GM21515 (cell line): ENCODE measurements around the gene SPATA13.

Experiments used
- ATAC-seq: cut with Tn5 transposase; IDR thresholded peaks from one replicate; pipeline ENCODE4 v1.9.1; 2021; ENCODE audit not compliant: unreplicated experiment

Gene SPATA13

GRCh38 chr13:24141333-24141910 lies 19.1 kb upstream of the SPATA13 start:
- ATAC-seq = no peak

- no peak for ATAC-seq
Measured at GRCh38 chr13:24142453-24142852, 18.1 kb upstream of the SPATA13 start.

- no peak for ATAC-seq
Measured at GRCh38 chr13:24142886-24143285, 17.6 kb upstream of the SPATA13 start.

- ATAC-seq = no peak
Measured at GRCh38 chr13:24145240-24145639, 15.3 kb upstream of the SPATA13 start.

- ATAC-seq = no peak
Measured at GRCh38 chr13:24145674-24146073, 14.8 kb upstream of the SPATA13 start.

GRCh38 chr13:24146961-24147569 lies 13.5 kb upstream of the SPATA13 start:
- ATAC-seq = no peak

GRCh38 chr13:24147570-24147963 lies 13.0 kb upstream of the SPATA13 start:
- ATAC-seq = no peak

GRCh38 chr13:24148414-24149235 lies 11.9 kb upstream of the SPATA13 start:
- no peak for ATAC-seq

GRCh38 chr13:24149246-24150032 lies 11.1 kb upstream of the SPATA13 start:
- ATAC-seq = no peak

- no peak for ATAC-seq
Measured at GRCh38 chr13:24150572-24150971, 9.9 kb upstream of the SPATA13 start.

- ATAC-seq = no peak
Measured at GRCh38 chr13:24151864-24152263, 8.7 kb upstream of the SPATA13 start.

- ATAC-seq = no peak
Measured at GRCh38 chr13:24152292-24153214, 8.0 kb upstream of the SPATA13 start.

GRCh38 chr13:24153347-24153746 lies 7.2 kb upstream of the SPATA13 start:
- no peak for ATAC-seq

- ATAC-seq = no peak
Measured at GRCh38 chr13:24153979-24154701, 6.4 kb upstream of the SPATA13 start.

GRCh38 chr13:24159357-24159756 lies 1.2 kb upstream of the SPATA13 start:
- ATAC-seq = no peak

GRCh38 chr13:24161010-24161775 lies 673 bp downstream of the SPATA13 start:
- peak; percentile 37 for ATAC-seq

- no peak for ATAC-seq
Measured at GRCh38 chr13:24161980-24162525, 1.5 kb downstream of the SPATA13 start.

GRCh38 chr13:24162604-24163003 lies 2.1 kb downstream of the SPATA13 start:
- ATAC-seq = no peak

GRCh38 chr13:24165746-24166145 lies 5.2 kb downstream of the SPATA13 start:
- no peak for ATAC-seq
